Cerebellar nuclear complex (tissue), 1 donor: ENCODE data around the gene HAND1.
"Not testable (repeated sequence)": the region's sequence is repeated elsewhere in the genome, so short reads cannot be mapped to it uniquely, and the experiment has no call there.

Experiments
- DNase-seq, 2 experiments: peaks; one replicate each; lab custom pipeline; 2025; lab: John Stamatoyannopoulos, UW

HAND1 gene

GRCh38 chr5:154478224-154478565 lies at the start of gene HAND1:
HAND1 (minus strand) TSS chr5:154478227; CDS start chr5:154478008, 219 bp downstream.
- DNase-seq, result no peak

- DNase-seq, result no peak
These were observed 48.5 kb upstream of the HAND1 start for GRCh38 chr5:154526231-154527226.

- no peak for DNase-seq
These were observed 46.8 kb upstream of the HAND1 start for GRCh38 chr5:154524859-154525258.

- no peak for DNase-seq
These were observed 46.2 kb upstream of the HAND1 start for GRCh38 chr5:154524181-154524580.

- no peak for DNase-seq
These were observed 45.7 kb upstream of the HAND1 start for GRCh38 chr5:154523709-154524108.

DNA sequence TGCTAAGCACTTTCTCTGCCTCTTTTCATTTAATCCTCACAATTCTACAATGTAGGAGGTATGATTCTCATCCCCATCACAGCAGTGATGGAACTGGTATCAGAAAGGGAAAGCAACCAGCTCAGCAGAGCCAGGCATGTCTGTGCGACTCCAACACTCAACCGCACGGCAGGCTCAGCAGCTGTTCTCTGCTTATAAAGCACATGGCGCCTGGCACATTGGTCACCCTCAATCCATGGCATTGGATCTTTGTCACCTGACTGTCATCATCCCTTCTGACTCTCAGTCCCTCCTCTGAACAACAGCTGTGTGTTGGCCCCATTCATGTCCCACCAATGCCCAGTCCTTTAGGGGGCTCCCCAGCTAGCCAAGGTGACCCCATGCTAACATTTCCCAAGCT lies 45.1 kb upstream of the HAND1 start:
- no peak for DNase-seq

GRCh38 chr5:154522284-154522683 lies 44.3 kb upstream of the HAND1 start:
- no peak for DNase-seq

- DNase-seq, result no peak
These were observed 43.7 kb upstream of the HAND1 start for GRCh38 chr5:154521756-154522155.

DNA sequence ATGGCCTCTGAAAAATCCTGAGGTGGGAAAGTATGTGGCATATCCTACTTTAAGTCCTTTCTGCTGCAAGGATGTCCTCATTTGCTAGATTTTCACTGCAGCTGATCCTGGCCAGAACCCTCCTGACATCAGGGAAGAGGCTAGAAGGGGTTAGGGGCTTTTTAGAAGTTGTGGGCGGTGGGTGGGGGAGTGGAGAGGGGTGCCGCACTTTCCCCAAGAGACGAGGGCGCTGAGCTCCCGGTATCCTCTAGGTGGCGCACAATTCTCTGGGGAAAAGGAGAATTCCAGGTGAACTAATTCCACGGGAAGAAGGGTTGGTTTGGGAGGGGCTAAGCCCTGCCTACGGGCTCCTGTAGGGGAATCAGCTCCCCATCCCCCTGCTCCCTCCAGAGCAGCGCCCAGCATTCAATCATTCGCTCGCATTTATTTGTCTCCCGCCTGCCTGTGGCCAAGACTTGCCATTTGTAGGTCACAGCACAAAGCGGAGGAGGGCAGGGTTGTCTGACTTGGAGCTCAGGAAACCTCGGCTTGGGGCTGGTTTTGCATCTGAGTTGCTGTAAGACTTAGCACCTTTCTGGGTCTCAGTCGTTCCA lies 42.9 kb upstream of the HAND1 start:
- no peak for DNase-seq

GRCh38 chr5:154519359-154519758 lies 41.3 kb upstream of the HAND1 start:
- no peak for DNase-seq

GRCh38 chr5:154518438-154518867 lies 40.4 kb upstream of the HAND1 start:
- no peak for DNase-seq

DNA sequence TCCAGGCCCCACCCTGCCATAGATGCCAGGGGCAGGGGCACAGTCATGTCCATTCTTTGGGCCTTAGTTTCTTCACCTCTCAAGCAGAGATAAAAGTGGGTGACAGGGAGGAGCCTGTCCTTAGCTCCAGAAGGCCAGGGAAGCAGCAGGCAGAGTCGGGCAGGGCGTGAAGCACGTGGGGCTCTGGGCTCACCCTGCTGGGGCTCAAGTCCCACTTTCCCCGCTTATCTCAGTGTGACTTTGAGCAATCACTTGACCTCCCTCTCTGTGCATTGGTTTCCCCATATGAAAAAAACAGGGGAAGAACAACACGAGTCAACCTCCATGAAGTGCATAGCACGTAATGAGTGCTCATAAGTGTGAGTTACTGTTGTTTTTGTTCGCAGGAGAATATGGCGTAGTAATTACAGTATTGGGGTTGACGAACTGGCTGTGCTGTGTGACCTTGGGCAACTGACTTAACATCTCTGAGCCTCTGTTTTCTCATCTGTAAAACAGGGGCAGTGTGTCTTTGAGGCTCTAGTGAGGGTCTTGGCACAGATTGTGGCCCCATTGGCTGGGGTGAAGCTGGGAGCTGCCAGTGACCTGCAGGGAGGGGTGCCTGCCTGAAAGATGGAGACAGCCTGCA lies 39.9 kb upstream of the HAND1 start:
- no peak for DNase-seq

GRCh38 chr5:154517181-154517580 lies 39.2 kb upstream of the HAND1 start:
- no peak for DNase-seq

GRCh38 chr5:154516475-154516874 lies 38.4 kb upstream of the HAND1 start:
- DNase-seq, result no peak

- not testable (repeated sequence) for DNase-seq
These were observed 37.5 kb upstream of the HAND1 start for GRCh38 chr5:154515488-154515887.

DNA sequence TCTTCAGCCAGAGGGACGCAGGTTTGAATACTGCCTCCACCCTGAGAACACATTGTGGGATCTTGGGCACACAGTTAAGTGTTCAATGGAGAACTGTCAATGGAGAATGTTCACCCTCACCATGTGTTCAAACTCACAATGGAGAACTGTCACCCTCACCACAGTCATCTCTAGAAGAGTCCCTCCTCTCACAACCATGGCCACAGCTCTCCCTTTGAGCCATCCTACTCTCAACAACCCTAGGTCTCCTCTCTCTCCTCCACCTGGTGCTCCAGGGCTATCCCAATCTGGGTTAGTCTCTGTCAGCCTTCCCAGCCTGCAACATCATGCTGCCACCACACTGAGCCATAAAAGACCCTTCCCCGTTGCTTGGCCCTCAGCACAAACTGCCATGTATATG lies 36.3 kb upstream of the HAND1 start:
- DNase-seq, result no peak

GRCh38 chr5:154513669-154514084 lies 35.6 kb upstream of the HAND1 start:
- DNase-seq, result no peak

DNA sequence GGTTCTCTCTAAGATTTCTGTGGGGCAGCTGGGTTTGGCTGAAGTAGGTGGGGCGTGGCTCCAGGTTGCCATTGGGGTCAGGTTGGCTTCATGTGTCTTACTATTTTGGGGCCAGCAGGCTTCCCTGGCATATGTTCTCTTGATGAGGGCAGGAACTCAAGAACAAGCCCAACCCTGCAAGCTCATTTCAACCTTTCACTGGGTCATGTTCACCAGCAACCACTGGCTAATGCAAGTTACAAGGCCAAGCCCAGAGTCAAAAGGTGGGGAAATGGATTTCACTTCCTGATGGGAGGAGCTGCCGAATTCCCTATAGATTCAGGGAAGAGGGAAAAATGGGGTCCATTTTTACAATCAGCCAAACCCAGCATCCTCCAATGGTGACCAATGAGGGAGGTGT lies 34.0 kb upstream of the HAND1 start:
- no peak for DNase-seq

GRCh38 chr5:154509784-154510555 lies 31.9 kb upstream of the HAND1 start:
- no peak for DNase-seq

GRCh38 chr5:154508114-154508513 lies 30.1 kb upstream of the HAND1 start:
- no peak for DNase-seq

GRCh38 chr5:154506716-154507080 lies 28.7 kb upstream of the HAND1 start:
- no peak for DNase-seq

DNA sequence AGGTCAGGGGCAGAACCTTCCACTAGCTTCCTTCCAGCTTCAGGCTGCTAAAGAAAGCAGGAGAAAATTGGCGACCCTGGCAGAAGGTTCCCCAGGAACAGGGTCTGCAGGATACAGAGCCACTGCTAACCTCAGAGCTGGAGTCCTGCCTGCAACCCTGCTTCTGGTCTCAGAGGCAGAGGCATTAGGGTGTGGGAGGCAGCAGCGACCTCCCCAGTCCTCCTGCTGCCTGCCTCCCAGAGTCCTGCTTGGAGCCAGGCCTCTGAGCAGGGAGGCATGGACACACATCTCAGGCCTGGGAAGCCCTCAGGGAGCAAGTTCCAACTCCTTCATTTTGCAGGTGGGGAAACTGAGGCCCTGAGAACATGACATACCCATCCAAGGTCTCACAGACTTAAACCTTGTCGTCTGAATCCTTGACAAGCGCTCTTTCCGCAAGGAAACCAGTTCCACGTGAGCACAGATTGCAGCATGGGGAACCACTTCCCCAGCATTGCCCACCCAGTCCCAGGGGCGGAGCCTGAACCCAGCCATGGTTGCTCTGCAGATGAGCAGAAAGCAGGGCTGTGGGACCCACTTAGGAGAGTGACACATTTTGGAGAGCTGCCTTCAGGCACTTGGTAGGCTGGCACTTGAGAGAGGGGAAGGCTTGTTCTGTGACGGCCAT lies 28.2 kb upstream of the HAND1 start:
- DNase-seq, result no peak
